22Rv1 (cell line): ENCODE results near the gene FRMD8.

ENCODE experiments used
- ZFX ChIP-seq: fragments of 450-650 bp; IDR thresholded peaks from 2 replicates; pipeline ENCODE4 v1.6.1; 2017; ENCODE audit warnings: antibody characterized with exemption, borderline replicate concordance
- TF ChIP-seq, protein P1 (sequence below): fragments of 450-650 bp; IDR thresholded peaks from 2 replicates; pipeline ENCODE4 v1.5.1; 2017; ENCODE audit warnings: mild to moderate bottlenecking

GRCh38 chr11:65382804-65383368 is 3.6 kb upstream of the FRMD8 start:
- TF ChIP-seq, protein P1, sequence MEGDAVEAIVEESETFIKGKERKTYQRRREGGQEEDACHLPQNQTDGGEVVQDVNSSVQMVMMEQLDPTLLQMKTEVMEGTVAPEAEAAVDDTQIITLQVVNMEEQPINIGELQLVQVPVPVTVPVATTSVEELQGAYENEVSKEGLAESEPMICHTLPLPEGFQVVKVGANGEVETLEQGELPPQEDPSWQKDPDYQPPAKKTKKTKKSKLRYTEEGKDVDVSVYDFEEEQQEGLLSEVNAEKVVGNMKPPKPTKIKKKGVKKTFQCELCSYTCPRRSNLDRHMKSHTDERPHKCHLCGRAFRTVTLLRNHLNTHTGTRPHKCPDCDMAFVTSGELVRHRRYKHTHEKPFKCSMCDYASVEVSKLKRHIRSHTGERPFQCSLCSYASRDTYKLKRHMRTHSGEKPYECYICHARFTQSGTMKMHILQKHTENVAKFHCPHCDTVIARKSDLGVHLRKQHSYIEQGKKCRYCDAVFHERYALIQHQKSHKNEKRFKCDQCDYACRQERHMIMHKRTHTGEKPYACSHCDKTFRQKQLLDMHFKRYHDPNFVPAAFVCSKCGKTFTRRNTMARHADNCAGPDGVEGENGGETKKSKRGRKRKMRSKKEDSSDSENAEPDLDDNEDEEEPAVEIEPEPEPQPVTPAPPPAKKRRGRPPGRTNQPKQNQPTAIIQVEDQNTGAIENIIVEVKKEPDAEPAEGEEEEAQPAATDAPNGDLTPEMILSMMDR: no peak
- TF ChIP-seq ZFX: no peak
